GM12878 (cell line): ENCODE measurements around the gene ARHGEF11. TPM values are rescaled to one million over a fixed set of nuclear protein-coding genes. Genes with fewer than 3 reads are reported as not detected.

ENCODE experiments used
- ATAC-seq: fragments of 200-7000 bp; cut with Tn5 transposase; 3 replicates; pipeline ENCODE4 v1.9.1; 2020; ENCODE audit warnings: mild to moderate bottlenecking, moderate library complexity
- BruUV-seq: library from RNA; stranded (reverse); fragments of 400-500 nt; replicated peaks from 2 replicates; lab custom pipeline; 2021; lab: Mats Ljungman, UMichigan
- CTCF ChIA-PET: fragments of 300-600 bp; sonication (Branson Sonifier 250); formaldehyde crosslinking; extraction: SDS; loops from one replicate; lab custom pipeline; 2021; ENCODE audit warnings: inconsistent platforms; lab: Yijun Ruan, JAX
- POLR2A ChIA-PET: fragments of 350-600 bp; formaldehyde crosslinking; extraction: SDS; loops from one replicate; lab custom pipeline; 2021; ENCODE audit warnings: inconsistent platforms; lab: Charles Lee
- RAD21 ChIA-PET: fragments of 300-600 bp; sonication (Branson Sonifier 250); formaldehyde crosslinking; loops from one replicate; lab custom pipeline; 2023; ENCODE audit warnings: antibody characterized with exemption; ENCODE audit not compliant: unreplicated experiment; lab: Charles Lee
- SMC1A ChIA-PET: fragments of 300-600 bp; sonication (Branson Sonifier 250); formaldehyde crosslinking; loops from one replicate; lab custom pipeline; 2023; ENCODE audit not compliant: unreplicated experiment, uncharacterized antibody; lab: Charles Lee
- DNase-seq: peaks from one replicate; pipeline ENCODE4 v3.0.0-alpha.2; 2011; ENCODE audit warnings: low read depth, low spot score
- FAIRE-seq: peaks from 3 replicates; lab custom pipeline; 2011; peaks lifted over from hg19 to GRCh38; lab: Jason Lieb, UNC
- H2AFZ ChIP-seq: 2 replicates; pipeline ENCODE4 v1.6.0; 2011; ENCODE audit warnings: low read depth, low read length, control low read depth; ENCODE audit not compliant: control insufficient read depth
- H3K27ac ChIP-seq: 2 replicates; pipeline ENCODE4 v1.5.1; 2011; ENCODE audit warnings: control low read depth; ENCODE audit not compliant: control insufficient read depth, insufficient read depth
- H3K27me3 ChIP-seq, 2 experiments: replicated peaks in 1 of 2; 2 replicates each; pipeline versions ENCODE4 v1.6.0 to v1.6.1; 2011; ENCODE audit warnings: low read length in 1 of 2; ENCODE audit not compliant: control insufficient read depth in 2 of 2, insufficient read depth in 2 of 2
- H3K36me3 ChIP-seq, 2 experiments: 2 replicates each; pipeline ENCODE4 v1.5.1; 2011; ENCODE audit warnings: low read length in 1 of 2; ENCODE audit not compliant: control insufficient read depth in 2 of 2, insufficient read depth in 2 of 2
- H3K4me1 ChIP-seq: 2 replicates; pipeline ENCODE4 v1.6.1; 2011; ENCODE audit warnings: mild to moderate bottlenecking, low read length, moderate library complexity, mixed read lengths; ENCODE audit not compliant: control insufficient read depth, insufficient read depth
- H3K4me2 ChIP-seq: 2 replicates; pipeline ENCODE4 v1.6.0; 2011; ENCODE audit warnings: control low read depth; ENCODE audit not compliant: control insufficient read depth, insufficient read depth
- H3K4me3 ChIP-seq: fragments of 200-600 bp; sonication (generic); 2 replicates; pipeline ENCODE4 v1.5.1; 2016
- H3K79me2 ChIP-seq: 2 replicates; pipeline ENCODE4 v1.6.0; 2011; ENCODE audit warnings: low read length; ENCODE audit not compliant: control insufficient read depth, insufficient read depth
- H3K9ac ChIP-seq: 2 replicates; pipeline ENCODE4 v1.8.0; 2011; ENCODE audit warnings: low read length, control low read depth, mixed read lengths; ENCODE audit not compliant: control insufficient read depth, insufficient read depth
- H3K9me3 ChIP-seq: replicated peaks from 3 replicates; pipeline ENCODE4 v1.5.1; 2011; ENCODE audit warnings: mild to moderate bottlenecking, low read length; ENCODE audit not compliant: control insufficient read depth, insufficient read depth
- H4K20me1 ChIP-seq: 2 replicates; pipeline ENCODE4 v1.6.0; 2011; ENCODE audit not compliant: control insufficient read depth, insufficient read depth
- HSF1 ChIP-seq: fragments of 150-350 bp; IDR thresholded peaks from 2 replicates; pipeline ENCODE4 v1.6.1; 2014; ENCODE audit warnings: mild to moderate bottlenecking, low read depth, low read length
- IRF3 ChIP-seq: fragments of 450-650 bp; IDR thresholded peaks from 2 replicates; pipeline ENCODE4 v1.6.1; 2014; ENCODE audit warnings: mild to moderate bottlenecking
- NBN ChIP-seq: fragments of 450-650 bp; IDR thresholded peaks from 2 replicates; pipeline ENCODE4 v1.6.1; 2016
- RAD51 ChIP-seq: fragments of 450-650 bp; IDR thresholded peaks from 2 replicates; pipeline ENCODE4 v1.6.1; 2016; ENCODE audit warnings: moderate library complexity, mild to moderate bottlenecking, inconsistent platforms
- RBBP5 ChIP-seq: fragments of 200-600 bp; sonication (generic); conservative IDR thresholded peaks from 2 replicates; pipeline ENCODE4 v1.6.1; 2016
- TARDBP ChIP-seq: IDR thresholded peaks from 2 replicates; pipeline ENCODE4 v1.6.1; 2016; ENCODE audit warnings: borderline replicate concordance
- ZNF207 ChIP-seq: fragments of 450-650 bp; IDR thresholded peaks from 2 replicates; pipeline ENCODE4 v1.6.1; 2014; ENCODE audit warnings: antibody characterized with exemption, mild to moderate bottlenecking, borderline replicate concordance
- whole genome bisulfite sequencing: methylation state at CpG from one replicate; pipeline ENCODE4 v1.1.6; 2016; ENCODE audit warnings: low lambda C conversion rate; ENCODE audit not compliant: insufficient replicate concordance, insufficient coverage; ENCODE audit errors: missing lambda C conversion rate; 5-methylcytosine and 5-hydroxymethylcytosine counted together
- in situ Hi-C: fragments of 300-500 bp; cut with MboI; formaldehyde crosslinking; loops from 9 replicates; pipeline ENCODE4 v1.14.3; 2018; ENCODE audit warnings: mixed read lengths
- intact Hi-C: fragments of 100-400 bp; cut with micrococcal nuclease; formaldehyde crosslinking; loops from one replicate; pipeline ENCODE4 v1.14.2; 2022; ENCODE audit not compliant: unreplicated experiment
- polyA plus RNA-seq, 11 experiments: library from polyadenylated mRNA; depleted of rRNA in 4 of 11; unstranded in 6 of 11; stranded (reverse) in 5 of 11; fragments of >200 nt; fragmentation: Nextera tagmentation in 4 of 11; fragmentation: Illumina TruSeq in 1 of 11; extraction: Ambion mirVana in 4 of 11; extraction: Trizol in 1 of 11; gene quantifications; 1 replicate in 1 of 11; 2 replicates in 10 of 11; pipeline versions ENCODE4 v1.2.1 to v1.2.3, GENCODE V29; 2011 to 2016; ENCODE audit warnings: inconsistent platforms in 2 of 11, missing spikeins in 2 of 11, low read depth in 1 of 11
- total RNA-seq, 4 experiments: library from RNA; depleted of rRNA in 3 of 4; stranded (reverse); fragments of >200 nt in 3 of 4; fragmentation: Illumina TruSeq in 1 of 4; extraction: Trizol in 1 of 4; gene quantifications; 2 replicates each; pipeline versions ENCODE4 v1.2.1 to v1.2.3, GENCODE V29; 2013 to 2021

Gene ARHGEF11
- total and polyA plus RNA-seq, 10 of the 15 experiments (the other 5 are each of a cell fraction or from before 2014, with no cell fraction given) = 0.05 to 12.7 (median 1.8) TPM

GRCh38 chr1:157044326-157044725 is 1.2 kb downstream of the ARHGEF11 start:
- no peaks in the 10 kb centered on the region; a peak in 2 of 4 replicates for H3K27me3 ChIP-seq
- intact Hi-C loops = no loop called here
- H4K20me1 ChIP-seq = no peaks in the 10 kb centered on the region
- H3K4me1 ChIP-seq = no peaks in the 10 kb centered on the region
- no peak overlapping the region for H2AFZ ChIP-seq
- H3K27ac ChIP-seq = no peak overlapping the region
- peaks cover 18% of the 10 kb centered on the region for H3K79me2 ChIP-seq
- POLR2A ChIA-PET = interaction anchor here (0.5 to 1.0 kb wide), 5 partner anchors 14 to 1088 kb away, joined by 3 to 5 read pairs (median 3); no protein-coding TSS in a partner anchor
- CTCF ChIA-PET = interaction anchor here (0.7 to 1.6 kb wide), 5 partner anchors 30 to 133 kb away, joined by 3 to 6 read pairs (median 4); no protein-coding TSS in a partner anchor
- SMC1A ChIA-PET = interaction anchor here (0.7 to 1.9 kb wide), 8 partner anchors 9 to 154 kb away, joined by 3 to 8 read pairs (median 3); no protein-coding TSS in a partner anchor
- in situ Hi-C loops = no loop called here
- no peak overlapping the region; the same call in 1 of the 2 replicates for H3K9ac ChIP-seq
- no TSS peak for BruUV-seq
- RAD21 ChIA-PET = interaction anchor here (0.5 to 2.5 kb wide), 5 partner anchors 8 to 540 kb away, joined by 3 to 9 read pairs (median 5); no protein-coding TSS in a partner anchor
- no peaks in the 10 kb centered on the region for H3K9me3 ChIP-seq
- H3K36me3 ChIP-seq = no peaks in the 10 kb centered on the region
- peak overlapping the region; percentile 78; the same call in 1 of the 2 replicates for H3K4me3 ChIP-seq
- no peak for ATAC-seq
- 81% methylated on average over 5 of the region's 6 CpGs for WGBS
- no peak for FAIRE-seq
- no peak for DNase-seq
- peak overlapping the region; percentile 83 for H3K4me2 ChIP-seq
- TF ChIP-seq RAD51 (no peak), HSF1 (no peak), ZNF207 (no peak), IRF3 (no peak), TARDBP (no peak), RBBP5 (no peak), NBN (no peak)
